Tibial nerve (tissue), 4 donors: ENCODE measurements around the gene TMEM178B. TPM values are rescaled to one million over a fixed set of nuclear protein-coding genes. Genes with fewer than 3 reads are reported as not detected.

ENCODE experiments used
- DNase-seq, 2 donors: peaks; one replicate each; pipeline ENCODE4 v3.0.0-alpha.2; 2019; ENCODE audit warnings: low spot score in 2 of 2
- H3K27ac ChIP-seq, 4 donors: fragments of 200-600 bp; sonication (generic) in 3 of 4; one replicate each; pipeline ENCODE4 v1.5.1; 2017 to 2019; ENCODE audit warnings: mild to moderate bottlenecking in 1 of 4
- H3K27me3 ChIP-seq, 2 donors: fragments of 200-600 bp; sonication (generic) in 1 of 2; one replicate each; pipeline versions ENCODE4 v1.5.1 to v1.6.0; 2017 to 2019
- H3K36me3 ChIP-seq, 3 donors: fragments of 200-600 bp; sonication (generic); one replicate each; pipeline ENCODE4 v1.5.1; 2018 to 2019
- H3K4me1 ChIP-seq, 4 donors: fragments of 200-600 bp; sonication (generic) in 3 of 4; one replicate each; pipeline ENCODE4 v1.5.1; 2017 to 2019
- H3K4me3 ChIP-seq, 4 donors: fragments of 200-600 bp; sonication (generic) in 3 of 4; one replicate each; pipeline ENCODE4 v1.5.1; 2017 to 2019; ENCODE audit warnings: mild to moderate bottlenecking in 1 of 4, moderate library complexity in 1 of 4
- H3K9me3 ChIP-seq, 4 donors: fragments of 200-600 bp; sonication (generic) in 3 of 4; one replicate each; pipeline ENCODE4 v1.5.1; 2017 to 2019
- EP300 ChIP-seq, 2 donors: sonication (generic); formaldehyde crosslinking; IDR thresholded peaks; one replicate each; pipeline ENCODE4 v1.6.1; 2017; ENCODE audit warnings: antibody characterized with exemption in 2 of 2, mild to moderate bottlenecking in 1 of 2
- POLR2A ChIP-seq, 2 donors: fragments of 450-650 bp; IDR thresholded peaks; one replicate each; pipeline ENCODE4 v1.6.1; 2017; ENCODE audit warnings: antibody characterized with exemption in 2 of 2, mild to moderate bottlenecking in 2 of 2, moderate library complexity in 2 of 2
- WGBS, 2 donors: methylation state at CpG; one replicate each; pipeline ENCODE4 v1.1.5; 2018; 5-methylcytosine and 5-hydroxymethylcytosine counted together
- total RNA-seq, 4 donors: library from RNA; depleted of rRNA; stranded (reverse); fragments of >200 nt; gene quantifications; one replicate each; pipeline ENCODE4 v1.1.0, GENCODE V29; 2016
- TF ChIP-seq, protein P1 (sequence below), 5 experiments: fragments of 200-600 bp in 3 of 5; fragments of 450-650 bp in 2 of 5; sonication (generic) in 3 of 5; IDR thresholded peaks; one replicate each; pipeline ENCODE4 v1.5.1; 2016 to 2019; ENCODE audit warnings: antibody characterized with exemption in 5 of 5, mild to moderate bottlenecking in 3 of 5, moderate library complexity in 2 of 5

Gene TMEM178B
- total RNA-seq, 4 donors from 2014 or later = 0.30 to 0.78 (median 0.53) TPM

DNA sequence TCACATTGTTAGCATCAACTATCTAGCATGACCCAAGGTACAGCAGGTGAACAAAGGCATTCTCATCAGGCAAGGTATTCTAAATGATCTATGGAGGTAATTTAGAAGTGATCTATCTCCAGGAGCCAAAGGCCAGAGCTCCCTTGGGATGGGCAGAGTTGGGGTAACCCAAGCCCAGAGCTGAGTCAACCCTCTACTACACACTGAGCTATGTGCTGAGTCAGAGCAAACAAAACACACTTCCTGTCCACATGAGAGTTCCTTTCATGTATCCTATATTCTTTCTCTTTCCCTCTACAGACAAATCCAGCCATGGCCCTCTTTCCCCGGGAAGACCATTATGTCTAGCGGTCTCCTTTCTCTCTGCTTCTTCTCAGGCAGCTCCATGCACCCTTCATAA, 409.2 kb downstream of the TMEM178B start:
- H3K27ac ChIP-seq = no peak overlapping the region
- H3K36me3 ChIP-seq = no peaks in the 10 kb centered on the region
- H3K27me3 ChIP-seq = no peaks in the 10 kb centered on the region
- WGBS, 2 donors = 89% methylated on average over 2 of the region's 2 CpGs
- no peak overlapping the region for H3K4me3 ChIP-seq
- TF ChIP-seq EP300 (IDR thresholded peaks at IDR 0.05) (no peak), POLR2A (IDR thresholded peaks at IDR 0.05) (no peak)
- TF ChIP-seq, protein P1, sequence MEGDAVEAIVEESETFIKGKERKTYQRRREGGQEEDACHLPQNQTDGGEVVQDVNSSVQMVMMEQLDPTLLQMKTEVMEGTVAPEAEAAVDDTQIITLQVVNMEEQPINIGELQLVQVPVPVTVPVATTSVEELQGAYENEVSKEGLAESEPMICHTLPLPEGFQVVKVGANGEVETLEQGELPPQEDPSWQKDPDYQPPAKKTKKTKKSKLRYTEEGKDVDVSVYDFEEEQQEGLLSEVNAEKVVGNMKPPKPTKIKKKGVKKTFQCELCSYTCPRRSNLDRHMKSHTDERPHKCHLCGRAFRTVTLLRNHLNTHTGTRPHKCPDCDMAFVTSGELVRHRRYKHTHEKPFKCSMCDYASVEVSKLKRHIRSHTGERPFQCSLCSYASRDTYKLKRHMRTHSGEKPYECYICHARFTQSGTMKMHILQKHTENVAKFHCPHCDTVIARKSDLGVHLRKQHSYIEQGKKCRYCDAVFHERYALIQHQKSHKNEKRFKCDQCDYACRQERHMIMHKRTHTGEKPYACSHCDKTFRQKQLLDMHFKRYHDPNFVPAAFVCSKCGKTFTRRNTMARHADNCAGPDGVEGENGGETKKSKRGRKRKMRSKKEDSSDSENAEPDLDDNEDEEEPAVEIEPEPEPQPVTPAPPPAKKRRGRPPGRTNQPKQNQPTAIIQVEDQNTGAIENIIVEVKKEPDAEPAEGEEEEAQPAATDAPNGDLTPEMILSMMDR (IDR thresholded peaks at IDR 0.05) = no peak
- no peaks in the 10 kb centered on the region for H3K4me1 ChIP-seq
- no peaks in the 10 kb centered on the region for H3K9me3 ChIP-seq
- DNase-seq = no peak

DNA sequence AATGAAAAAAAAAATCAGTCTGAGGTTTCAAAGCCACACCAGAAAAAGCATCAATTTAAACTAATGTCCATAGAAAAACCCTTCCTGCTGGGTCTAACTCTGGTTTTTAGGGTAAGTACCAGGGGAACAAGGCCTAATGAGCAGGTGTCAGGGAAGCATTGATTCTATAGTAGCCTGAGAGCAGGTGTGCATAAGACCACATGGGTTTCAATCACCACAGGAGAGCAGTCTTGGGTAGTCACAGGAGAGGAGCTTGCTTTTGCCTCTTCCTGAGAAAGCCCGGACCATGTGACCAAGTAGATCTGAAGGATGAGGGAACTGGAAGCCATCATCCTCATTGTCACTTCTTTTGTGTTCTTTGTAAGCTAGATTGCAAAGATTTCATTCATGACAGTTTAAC, 411.0 kb downstream of the TMEM178B start:
- Histone ChIP-seq H3K9me3 (no peaks in the 10 kb centered on the region), H3K4me3 (no peak overlapping the region), H3K27me3 (no peaks in the 10 kb centered on the region), H3K4me1 (no peaks in the 10 kb centered on the region), H3K27ac (no peak overlapping the region), H3K36me3 (no peaks in the 10 kb centered on the region)
- TF ChIP-seq POLR2A (IDR thresholded peaks at IDR 0.05) = no peak
- TF ChIP-seq, protein P1 (IDR thresholded peaks at IDR 0.05) = no peak
- TF ChIP-seq EP300 (IDR thresholded peaks at IDR 0.05) = no peak
- DNase-seq = no peak
- WGBS, 2 donors = 90 to 100% methylated on average over 1 of the region's 1 CpG

DNA sequence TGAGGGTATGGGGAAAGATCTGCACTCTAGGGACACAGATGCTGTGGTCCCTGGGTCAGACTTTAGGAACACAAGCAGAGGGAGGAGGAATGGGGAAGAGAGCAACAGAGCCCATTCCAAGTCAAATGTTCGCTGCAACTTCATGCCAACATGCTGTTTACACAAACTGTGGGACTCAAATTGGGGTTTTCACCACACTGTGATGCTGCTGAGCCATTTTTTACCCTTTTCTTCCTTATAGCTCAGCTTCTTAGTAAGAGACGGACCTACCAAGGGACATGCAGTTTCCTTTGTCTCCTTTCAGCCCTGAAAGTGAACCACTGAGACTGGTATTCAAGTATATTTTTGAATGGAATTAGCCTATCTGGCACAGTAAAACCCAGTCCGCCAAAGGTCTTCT, 413.1 kb downstream of the TMEM178B start:
- DNase-seq = no peak
- TF ChIP-seq, protein P1 (IDR thresholded peaks at IDR 0.05) = no peak
- TF ChIP-seq POLR2A (IDR thresholded peaks at IDR 0.05) (no peak), EP300 (IDR thresholded peaks at IDR 0.05) (no peak)
- Histone ChIP-seq H3K9me3 (no peaks in the 10 kb centered on the region), H3K4me3 (no peak overlapping the region), H3K27ac (no peak overlapping the region), H3K4me1 (no peaks in the 10 kb centered on the region), H3K36me3 (no peaks in the 10 kb centered on the region), H3K27me3 (no peaks in the 10 kb centered on the region)
- 87% methylated on average over 3 of the region's 3 CpGs for whole genome bisulfite sequencing, 2 donors

DNA sequence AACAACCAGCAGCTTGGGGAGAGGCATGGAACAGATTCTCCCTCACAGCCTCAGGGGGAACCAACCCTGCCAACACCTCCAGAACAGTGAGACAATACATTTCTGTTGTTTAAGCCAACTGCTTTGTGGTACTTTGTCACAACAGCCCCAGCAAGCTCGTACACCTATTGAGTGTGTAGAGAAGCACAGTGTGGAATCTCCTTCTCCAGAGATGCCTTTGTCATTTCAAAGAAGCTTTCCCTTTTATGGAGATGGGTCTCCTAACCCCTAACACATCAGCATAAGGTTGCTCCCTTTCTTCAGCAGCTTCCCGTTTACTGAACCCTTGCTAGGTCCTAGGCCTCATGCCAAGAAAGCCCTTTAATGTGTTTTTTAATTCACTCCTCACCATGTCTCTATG, 416.6 kb downstream of the TMEM178B start:
- H3K27me3 ChIP-seq = no peaks in the 10 kb centered on the region
- no peak overlapping the region for H3K27ac ChIP-seq
- H3K36me3 ChIP-seq = no peaks in the 10 kb centered on the region
- TF ChIP-seq POLR2A (IDR thresholded peaks at IDR 0.05) = no peak
- TF ChIP-seq, protein P1 (IDR thresholded peaks at IDR 0.05) = no peak
- TF ChIP-seq EP300 (IDR thresholded peaks at IDR 0.05) = no peak
- H3K4me1 ChIP-seq = no peaks in the 10 kb centered on the region
- H3K4me3 ChIP-seq = no peak overlapping the region
- H3K9me3 ChIP-seq = no peaks in the 10 kb centered on the region
- DNase-seq = no peak
- 63 to 72% methylated on average over 2 of the region's 2 CpGs for WGBS, 2 donors

DNA sequence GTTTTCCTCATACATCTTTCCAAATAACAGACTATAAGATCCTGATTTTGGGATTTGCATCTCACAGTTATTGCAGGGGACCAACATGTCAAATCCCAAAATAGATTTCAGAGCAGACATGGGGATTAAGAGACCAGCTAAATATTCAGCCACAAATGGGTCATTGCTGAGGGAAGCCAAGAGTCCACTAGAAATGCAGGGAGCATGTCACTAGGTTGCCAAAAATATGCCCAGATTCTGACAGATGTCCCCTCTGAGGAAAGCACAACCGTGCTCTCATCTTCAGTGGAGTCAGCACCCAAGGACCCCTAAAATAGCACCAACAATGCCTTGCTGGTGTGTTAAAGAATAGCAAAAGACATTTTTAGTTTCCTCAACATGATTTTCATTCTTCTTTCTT, 421.2 kb downstream of the TMEM178B start:
- H3K27ac ChIP-seq = no peak overlapping the region
- H3K27me3 ChIP-seq = no peaks in the 10 kb centered on the region
- no peak overlapping the region for H3K4me3 ChIP-seq
- H3K9me3 ChIP-seq = no peaks in the 10 kb centered on the region
- no peaks in the 10 kb centered on the region for H3K36me3 ChIP-seq
- 38 to 58% methylated on average over 1 of the region's 1 CpG for WGBS, 2 donors
- no peaks in the 10 kb centered on the region for H3K4me1 ChIP-seq
- no peak for DNase-seq
- TF ChIP-seq, protein P1 (IDR thresholded peaks at IDR 0.05) = no peak
- TF ChIP-seq EP300 (IDR thresholded peaks at IDR 0.05) (no peak), POLR2A (IDR thresholded peaks at IDR 0.05) (no peak)
